GM23248 (cell line): ENCODE measurements around the gene PRXL2A. TPM values are rescaled to one million over a fixed set of nuclear protein-coding genes. Genes with fewer than 3 reads are reported as not detected.

ENCODE experiments used
- DNase-seq: peaks from one replicate; pipeline ENCODE4 v3.0.0-alpha.2; 2015
- H2AFZ ChIP-seq: fragments of 200-600 bp; sonication (generic); 2 replicates; pipeline ENCODE4 v1.6.1; 2016; ENCODE audit warnings: antibody characterized with exemption
- H3F3A ChIP-seq: fragments of 200-600 bp; sonication (generic); 2 replicates; pipeline ENCODE4 v1.6.1; 2016; ENCODE audit warnings: mild to moderate bottlenecking, antibody characterized with exemption, mixed run types; ENCODE audit not compliant: insufficient read depth
- H3K27ac ChIP-seq: fragments of 200-600 bp; sonication (generic); 2 replicates; pipeline ENCODE4 v1.5.1; 2016; ENCODE audit warnings: mild to moderate bottlenecking
- H3K27me3 ChIP-seq: fragments of 200-600 bp; sonication (generic); replicated peaks from 2 replicates; pipeline ENCODE4 v1.6.1; 2016; ENCODE audit warnings: mild to moderate bottlenecking; ENCODE audit not compliant: insufficient read depth
- H3K36me3 ChIP-seq: fragments of 200-600 bp; sonication (generic); 2 replicates; pipeline ENCODE4 v1.6.1; 2016; ENCODE audit warnings: low read depth, mild to moderate bottlenecking
- H3K4me1 ChIP-seq: fragments of 200-600 bp; sonication (generic); 2 replicates; pipeline ENCODE4 v1.6.1; 2016; ENCODE audit warnings: mild to moderate bottlenecking; ENCODE audit not compliant: insufficient read depth
- H3K4me2 ChIP-seq: fragments of 200-600 bp; sonication (generic); one replicate; pipeline ENCODE4 v1.6.1; 2016; ENCODE audit warnings: mild to moderate bottlenecking; ENCODE audit not compliant: unreplicated experiment
- H3K4me3 ChIP-seq: fragments of 200-600 bp; sonication (generic); 2 replicates; pipeline ENCODE4 v1.5.1; 2016; ENCODE audit warnings: mild to moderate bottlenecking
- H3K79me2 ChIP-seq: fragments of 200-600 bp; sonication (generic); 2 replicates; pipeline ENCODE4 v1.6.1; 2016; ENCODE audit warnings: mild to moderate bottlenecking; ENCODE audit not compliant: insufficient read depth
- H3K9ac ChIP-seq: fragments of 200-600 bp; sonication (generic); 2 replicates; pipeline ENCODE4 v1.6.1; 2016; ENCODE audit warnings: mild to moderate bottlenecking
- H3K9me2 ChIP-seq: fragments of 200-600 bp; sonication (generic); 2 replicates; pipeline ENCODE4 v1.6.1; 2016; ENCODE audit warnings: mixed run types, mild to moderate bottlenecking, moderate library complexity; ENCODE audit not compliant: insufficient read depth
- H3K9me3 ChIP-seq: fragments of 200-600 bp; sonication (generic); one replicate; pipeline ENCODE4 v1.6.1; 2017; ENCODE audit warnings: low read depth
- H4K20me1 ChIP-seq: fragments of 200-600 bp; sonication (generic); 2 replicates; pipeline ENCODE4 v1.6.0; 2016; ENCODE audit not compliant: insufficient read depth
- EZH2 ChIP-seq: fragments of 200-600 bp; sonication (generic); IDR thresholded peaks from 2 replicates; pipeline ENCODE4 v1.6.1; 2018; ENCODE audit warnings: antibody characterized with exemption, mild to moderate bottlenecking; ENCODE audit not compliant: insufficient read depth, poor library complexity, severe bottlenecking
- EZH2phosphoT487 ChIP-seq: fragments of 200-600 bp; sonication (generic); IDR thresholded peaks from 2 replicates; pipeline ENCODE4 v1.6.1; 2018; ENCODE audit warnings: antibody characterized with exemption, moderate library complexity, mild to moderate bottlenecking, low read depth; ENCODE audit not compliant: insufficient read depth
- WGBS, 2 experiments: methylation state at CpG; one replicate each; pipeline ENCODE4 v1.1.6; 2015 to 2017; ENCODE audit warnings: low lambda C conversion rate in 2 of 2, low coverage in 1 of 2; ENCODE audit errors: missing lambda C conversion rate in 2 of 2; 5-methylcytosine and 5-hydroxymethylcytosine counted together
- in situ Hi-C: fragments of 300-500 bp; cut with MboI; formaldehyde crosslinking; loops from 2 replicates; pipeline ENCODE4 v1.15.0; 2020
- polyA plus RNA-seq: library from polyadenylated mRNA; unstranded; fragments of >200 nt; fragmentation: Nextera tagmentation; extraction: Ambion mirVana; gene quantifications from 2 replicates; pipeline ENCODE4 v1.2.1, GENCODE V29; 2016
- total RNA-seq: library from RNA; depleted of rRNA; stranded (reverse); fragments of >200 nt; shearing (Covaris generic); gene quantifications from 2 replicates; pipeline ENCODE4 v1.2.3, GENCODE V29; 2014

PRXL2A gene
- total and polyA plus RNA-seq, 2 experiments from 2014 or later: 0.15 TPM; not detected in 1

GRCh38 chr10:80371467-80371866 lies 36.9 kb upstream of the PRXL2A start:
- no peak overlapping the region for H3K4me3 ChIP-seq
- no peaks in the 10 kb centered on the region for H3K4me1 ChIP-seq
- H3F3A ChIP-seq: no peaks in the 10 kb centered on the region
- in situ Hi-C loops: no loop called here
- no peaks in the 10 kb centered on the region for H3K9me2 ChIP-seq
- no peaks in the 10 kb centered on the region for H3K79me2 ChIP-seq
- no peak overlapping the region for H3K27ac ChIP-seq
- TF ChIP-seq EZH2 (no peak), EZH2phosphoT487 (no peak)
- H3K9me3 ChIP-seq: no peaks in the 10 kb centered on the region
- H2AFZ ChIP-seq: no peak overlapping the region
- no peak overlapping the region for H3K4me2 ChIP-seq
- H3K27me3 ChIP-seq: peaks cover 1% of the 10 kb centered on the region; the same call in 1 of the 2 replicates
- DNase-seq: no peak
- no peak overlapping the region for H3K9ac ChIP-seq
- 22 to 24% methylated on average over 6 of the region's 6 CpGs for WGBS, 2 experiments
- no peaks in the 10 kb centered on the region for H3K36me3 ChIP-seq
- no peaks in the 10 kb centered on the region for H4K20me1 ChIP-seq

GRCh38 chr10:80372675-80373074 lies 35.7 kb upstream of the PRXL2A start:
- H3K4me3 ChIP-seq: no peak overlapping the region
- no peaks in the 10 kb centered on the region for H3K79me2 ChIP-seq
- 55 to 61% methylated on average over 5 of the region's 5 CpGs for WGBS, 2 experiments
- no peaks in the 10 kb centered on the region for H4K20me1 ChIP-seq
- peaks cover 7% of the 10 kb centered on the region; the same call in 1 of the 2 replicates for H3K27me3 ChIP-seq
- H3K9me2 ChIP-seq: no peaks in the 10 kb centered on the region
- H3K36me3 ChIP-seq: no peaks in the 10 kb centered on the region
- H3K9me3 ChIP-seq: no peaks in the 10 kb centered on the region
- no peak overlapping the region for H3K4me2 ChIP-seq
- no peak for DNase-seq
- H3K9ac ChIP-seq: no peak overlapping the region
- H3F3A ChIP-seq: no peaks in the 10 kb centered on the region
- H2AFZ ChIP-seq: no peak overlapping the region
- no peaks in the 10 kb centered on the region for H3K4me1 ChIP-seq
- H3K27ac ChIP-seq: no peak overlapping the region
- in situ Hi-C loops: no loop called here
- no peak for TF ChIP-seq EZH2phosphoT487

GRCh38 chr10:80373502-80373901 lies 34.8 kb upstream of the PRXL2A start:
- H3K27ac ChIP-seq: no peak overlapping the region
- no peaks in the 10 kb centered on the region for H3K9me2 ChIP-seq
- no peak overlapping the region for H3K4me3 ChIP-seq
- 14 to 18% methylated on average over 2 of the region's 2 CpGs for WGBS, 2 experiments
- no peaks in the 10 kb centered on the region for H3K79me2 ChIP-seq
- no peak for DNase-seq
- no peak overlapping the region for H3K4me2 ChIP-seq
- H3K27me3 ChIP-seq: peaks cover 7% of the 10 kb centered on the region; the same call in 1 of the 2 replicates
- no peaks in the 10 kb centered on the region for H4K20me1 ChIP-seq
- in situ Hi-C loops: no loop called here
- H3K4me1 ChIP-seq: no peaks in the 10 kb centered on the region
- no peaks in the 10 kb centered on the region for H3K36me3 ChIP-seq
- H3K9me3 ChIP-seq: no peaks in the 10 kb centered on the region
- no peak overlapping the region for H3K9ac ChIP-seq
- H2AFZ ChIP-seq: no peak overlapping the region
- H3F3A ChIP-seq: no peaks in the 10 kb centered on the region
- no peak for TF ChIP-seq EZH2
- no peak for TF ChIP-seq EZH2phosphoT487

GRCh38 chr10:80379701-80380100 lies 28.6 kb upstream of the PRXL2A start:
- H3K27ac ChIP-seq: no peak overlapping the region
- no peaks in the 10 kb centered on the region for H3K79me2 ChIP-seq
- no peak overlapping the region for H3K4me2 ChIP-seq
- peaks cover 7% of the 10 kb centered on the region; the same call in 1 of the 2 replicates for H3K27me3 ChIP-seq
- H3K9me2 ChIP-seq: no peaks in the 10 kb centered on the region
- H3K4me1 ChIP-seq: no peaks in the 10 kb centered on the region
- no peaks in the 10 kb centered on the region for H3K9me3 ChIP-seq
- in situ Hi-C loops: no loop called here
- TF ChIP-seq EZH2 (no peak), EZH2phosphoT487 (no peak)
- no peaks in the 10 kb centered on the region for H4K20me1 ChIP-seq
- no peak for DNase-seq
- H3F3A ChIP-seq: no peaks in the 10 kb centered on the region
- no peaks in the 10 kb centered on the region for H3K36me3 ChIP-seq
- H3K9ac ChIP-seq: no peak overlapping the region
- no peak overlapping the region for H2AFZ ChIP-seq
- 22 to 24% methylated on average over 3 of the region's 3 CpGs for WGBS, 2 experiments
- H3K4me3 ChIP-seq: no peak overlapping the region

GRCh38 chr10:80380185-80380584 lies 28.2 kb upstream of the PRXL2A start:
- H4K20me1 ChIP-seq: no peaks in the 10 kb centered on the region
- TF ChIP-seq EZH2: no peak
- no peak for TF ChIP-seq EZH2phosphoT487
- no peak overlapping the region for H3K4me2 ChIP-seq
- H3F3A ChIP-seq: no peaks in the 10 kb centered on the region
- H3K9me2 ChIP-seq: no peaks in the 10 kb centered on the region
- no peaks in the 10 kb centered on the region for H3K36me3 ChIP-seq
- no peaks in the 10 kb centered on the region for H3K4me1 ChIP-seq
- H3K4me3 ChIP-seq: no peak overlapping the region
- no peak overlapping the region for H3K9ac ChIP-seq
- 57 to 63% methylated on average over 4 of the region's 4 CpGs for WGBS, 2 experiments
- H3K9me3 ChIP-seq: no peaks in the 10 kb centered on the region
- in situ Hi-C loops: no loop called here
- DNase-seq: no peak
- H3K27me3 ChIP-seq: peaks cover 7% of the 10 kb centered on the region; the same call in 1 of the 2 replicates
- no peaks in the 10 kb centered on the region for H3K79me2 ChIP-seq
- H2AFZ ChIP-seq: no peak overlapping the region
- H3K27ac ChIP-seq: no peak overlapping the region
